GM12878 (cell line): Measurements from ENCODE around the gene KASH5. TPM values are rescaled to one million over a fixed set of nuclear protein-coding genes. Genes with fewer than 3 reads are reported as not detected.

ENCODE experiments used
- BHLHE40 ChIP-seq, 2 experiments: fragments of 450-650 bp in 1 of 2; IDR thresholded peaks; 2 replicates each; pipeline ENCODE4 v1.6.1; 2011 to 2017; ENCODE audit warnings: low read depth in 2 of 2, borderline replicate concordance in 1 of 2, improper control_type of control experiment in 1 of 2, low read length in 1 of 2, mild to moderate bottlenecking in 1 of 2
- BRCA1 ChIP-seq: IDR thresholded peaks from 2 replicates; pipeline ENCODE4 v1.6.1; 2011; ENCODE audit warnings: low read depth, low read length, improper control_type of control experiment
- CHD2 ChIP-seq: IDR thresholded peaks from 2 replicates; pipeline ENCODE4 v1.6.1; 2011; ENCODE audit warnings: low read depth, low read length, improper control_type of control experiment, borderline replicate concordance
- HSF1 ChIP-seq: fragments of 150-350 bp; IDR thresholded peaks from 2 replicates; pipeline ENCODE4 v1.6.1; 2014; ENCODE audit warnings: mild to moderate bottlenecking, low read depth, low read length
- LARP7 ChIP-seq: fragments of 450-650 bp; IDR thresholded peaks from 2 replicates; pipeline ENCODE4 v1.6.1; 2017; ENCODE audit warnings: mild to moderate bottlenecking
- MEF2B ChIP-seq: fragments of 450-650 bp; IDR thresholded peaks from 2 replicates; pipeline ENCODE4 v1.6.1; 2018; ENCODE audit warnings: mild to moderate bottlenecking, moderate library complexity; ENCODE audit not compliant: partially characterized antibody, poor library complexity, severe bottlenecking
- MYB ChIP-seq: fragments of 150-350 bp; IDR thresholded peaks from 2 replicates; pipeline ENCODE4 v1.6.1; 2014; ENCODE audit warnings: mild to moderate bottlenecking, low read depth, low read length, borderline replicate concordance
- NR2C1 ChIP-seq: fragments of 450-650 bp; IDR thresholded peaks from 2 replicates; pipeline ENCODE4 v1.6.1; 2017; ENCODE audit warnings: antibody characterized with exemption, mild to moderate bottlenecking, moderate library complexity
- PKNOX1 ChIP-seq: fragments of 450-650 bp; IDR thresholded peaks from 2 replicates; pipeline ENCODE4 v1.6.1; 2016; ENCODE audit warnings: mild to moderate bottlenecking
- PML ChIP-seq: IDR thresholded peaks from 2 replicates; pipeline ENCODE4 v1.6.1; 2012; ENCODE audit warnings: low read length, inconsistent platforms
- SIN3A ChIP-seq: IDR thresholded peaks from 2 replicates; pipeline ENCODE4 v1.6.1; 2012; ENCODE audit warnings: low read depth, low read length, improper control_type of control experiment
- SMC3 ChIP-seq: IDR thresholded peaks from 2 replicates; pipeline ENCODE4 v1.6.1; 2011; ENCODE audit warnings: low read length, improper control_type of control experiment, borderline replicate concordance
- SPI1 ChIP-seq: IDR thresholded peaks from 2 replicates; pipeline ENCODE4 v1.6.1; 2011; ENCODE audit warnings: low read depth, mild to moderate bottlenecking, low read length, moderate library complexity, borderline replicate concordance; ENCODE audit not compliant: insufficient read depth
- STAT3 ChIP-seq: IDR thresholded peaks from 2 replicates; pipeline ENCODE4 v1.6.1; 2011; ENCODE audit warnings: low read depth, low read length, improper control_type of control experiment
- TCF12 ChIP-seq: IDR thresholded peaks from 2 replicates; pipeline ENCODE4 v1.6.1; 2011; ENCODE audit warnings: low read depth, mild to moderate bottlenecking, low read length
- TCF7 ChIP-seq: IDR thresholded peaks from 2 replicates; pipeline ENCODE4 v1.6.1; 2014; ENCODE audit warnings: antibody characterized with exemption, borderline replicate concordance
- WRNIP1 ChIP-seq: IDR thresholded peaks from 2 replicates; pipeline ENCODE4 v1.6.1; 2011; ENCODE audit warnings: low read depth, low read length, improper control_type of control experiment, borderline replicate concordance
- YY1 ChIP-seq: IDR thresholded peaks from 2 replicates; pipeline ENCODE4 v1.6.1; 2011; ENCODE audit warnings: low read depth, mild to moderate bottlenecking, low read length
- ZBED1 ChIP-seq: IDR thresholded peaks from 2 replicates; pipeline ENCODE4 v1.6.1; 2016; ENCODE audit warnings: borderline replicate concordance
- ZNF687 ChIP-seq: fragments of 450-650 bp; IDR thresholded peaks from 2 replicates; pipeline ENCODE4 v1.6.1; 2017; ENCODE audit warnings: mild to moderate bottlenecking, moderate library complexity
- polyA plus RNA-seq, 11 experiments: library from polyadenylated mRNA; depleted of rRNA in 4 of 11; unstranded in 6 of 11; stranded (reverse) in 5 of 11; fragments of >200 nt; fragmentation: Nextera tagmentation in 4 of 11; fragmentation: Illumina TruSeq in 1 of 11; extraction: Ambion mirVana in 4 of 11; extraction: Trizol in 1 of 11; gene quantifications; 1 replicate in 1 of 11; 2 replicates in 10 of 11; pipeline versions ENCODE4 v1.2.1 to v1.2.3, GENCODE V29; 2011 to 2016; ENCODE audit warnings: inconsistent platforms in 2 of 11, missing spikeins in 2 of 11, low read depth in 1 of 11
- total RNA-seq, 4 experiments: library from RNA; depleted of rRNA in 3 of 4; stranded (reverse); fragments of >200 nt in 3 of 4; fragmentation: Illumina TruSeq in 1 of 4; extraction: Trizol in 1 of 4; gene quantifications; 2 replicates each; pipeline versions ENCODE4 v1.2.1 to v1.2.3, GENCODE V29; 2013 to 2021

KASH5 gene
- total and polyA plus RNA-seq, 10 of the 15 experiments (the other 5 are each of a cell fraction or from before 2014, with no cell fraction given) = 0.03 to 0.06 (median 0.05) TPM; not detected in 7

- no peak; the same call in 1 of the 2 replicates for TF ChIP-seq PKNOX1
- TF ChIP-seq MEF2B = peak; percentile 99
- peak; percentile 51; the same call in 1 of the 2 replicates for TF ChIP-seq SPI1
- TF ChIP-seq TCF12 = peak; percentile 83; the same call in 1 of the 2 replicates
- TF ChIP-seq PML = no peak
- peak; percentile 73; the same call in 1 of the 2 replicates for TF ChIP-seq CHD2
- no peak for TF ChIP-seq SIN3A
- peak; percentile 56; the same call in 1 of the 2 replicates for TF ChIP-seq ZNF687
- no peak for TF ChIP-seq SMC3
- TF ChIP-seq LARP7 = peak; percentile 37; the same call in 1 of the 2 replicates
- peak; percentile 54; the same call in 1 of the 2 replicates for TF ChIP-seq YY1
- peak; percentile 71 to 91; a peak in 3 of 4 replicates for TF ChIP-seq BHLHE40 (IDR thresholded peaks at IDR 0.05; ENCODE audit: borderline replicate concordance in 1 of 2, low read depth in 2 of 2, low read length in 1 of 2)
- TF ChIP-seq TCF7 = no peak
- TF ChIP-seq MYB = no peak
- TF ChIP-seq ZBED1 = no peak
- no peak for TF ChIP-seq WRNIP1
- no peak for TF ChIP-seq HSF1
- no peak for TF ChIP-seq STAT3
- TF ChIP-seq BRCA1 = no peak
- TF ChIP-seq NR2C1 = no peak
These were observed 27.2 kb downstream of the KASH5 start (continued) for GRCh38 chr19:49415102-49415809.
